ENCODE measurements around the gene LAMC1.
A peak's percentile ranks its signal among the peaks of the same experiment; 100 is the strongest.

Gene LAMC1

DNA sequence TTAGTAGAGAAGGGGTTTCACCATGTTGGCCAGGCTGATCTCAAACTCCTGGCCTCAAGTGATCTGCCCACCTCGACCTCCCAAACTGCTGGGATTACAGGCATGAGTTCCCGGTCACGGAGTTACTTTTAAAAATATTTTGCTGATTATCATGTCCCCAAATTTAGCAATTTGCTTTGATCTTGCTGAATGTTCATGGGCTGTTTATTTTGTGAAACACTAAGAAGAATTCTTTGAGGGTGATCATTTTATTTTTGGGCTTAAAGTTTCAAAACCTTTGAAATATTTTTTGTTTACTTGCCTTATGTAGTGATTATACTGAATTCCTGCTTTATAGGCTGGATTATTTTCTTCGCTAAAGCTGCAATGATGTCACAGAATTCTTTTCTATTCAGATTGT, 11.4 kb upstream of the LAMC1 start:
- Mint-ChIP-seq H3K4me1 (no peaks in the 10 kb centered on the region), H3K27ac (no peak overlapping the region), H3K4me3 (no peak overlapping the region), H3K36me3 (ENCODE audit: low read depth) (no peaks in the 10 kb centered on the region), H3K27me3 (ENCODE audit: low read depth) (no peaks in the 10 kb centered on the region), H3K9me3 (peaks cover 6% of the 10 kb centered on the region)
- TF ChIP-seq, protein P1, sequence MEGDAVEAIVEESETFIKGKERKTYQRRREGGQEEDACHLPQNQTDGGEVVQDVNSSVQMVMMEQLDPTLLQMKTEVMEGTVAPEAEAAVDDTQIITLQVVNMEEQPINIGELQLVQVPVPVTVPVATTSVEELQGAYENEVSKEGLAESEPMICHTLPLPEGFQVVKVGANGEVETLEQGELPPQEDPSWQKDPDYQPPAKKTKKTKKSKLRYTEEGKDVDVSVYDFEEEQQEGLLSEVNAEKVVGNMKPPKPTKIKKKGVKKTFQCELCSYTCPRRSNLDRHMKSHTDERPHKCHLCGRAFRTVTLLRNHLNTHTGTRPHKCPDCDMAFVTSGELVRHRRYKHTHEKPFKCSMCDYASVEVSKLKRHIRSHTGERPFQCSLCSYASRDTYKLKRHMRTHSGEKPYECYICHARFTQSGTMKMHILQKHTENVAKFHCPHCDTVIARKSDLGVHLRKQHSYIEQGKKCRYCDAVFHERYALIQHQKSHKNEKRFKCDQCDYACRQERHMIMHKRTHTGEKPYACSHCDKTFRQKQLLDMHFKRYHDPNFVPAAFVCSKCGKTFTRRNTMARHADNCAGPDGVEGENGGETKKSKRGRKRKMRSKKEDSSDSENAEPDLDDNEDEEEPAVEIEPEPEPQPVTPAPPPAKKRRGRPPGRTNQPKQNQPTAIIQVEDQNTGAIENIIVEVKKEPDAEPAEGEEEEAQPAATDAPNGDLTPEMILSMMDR (IDR thresholded peaks at IDR 0.05; ENCODE audit: unreplicated experiment in 3 of 3) = no peak

DNA sequence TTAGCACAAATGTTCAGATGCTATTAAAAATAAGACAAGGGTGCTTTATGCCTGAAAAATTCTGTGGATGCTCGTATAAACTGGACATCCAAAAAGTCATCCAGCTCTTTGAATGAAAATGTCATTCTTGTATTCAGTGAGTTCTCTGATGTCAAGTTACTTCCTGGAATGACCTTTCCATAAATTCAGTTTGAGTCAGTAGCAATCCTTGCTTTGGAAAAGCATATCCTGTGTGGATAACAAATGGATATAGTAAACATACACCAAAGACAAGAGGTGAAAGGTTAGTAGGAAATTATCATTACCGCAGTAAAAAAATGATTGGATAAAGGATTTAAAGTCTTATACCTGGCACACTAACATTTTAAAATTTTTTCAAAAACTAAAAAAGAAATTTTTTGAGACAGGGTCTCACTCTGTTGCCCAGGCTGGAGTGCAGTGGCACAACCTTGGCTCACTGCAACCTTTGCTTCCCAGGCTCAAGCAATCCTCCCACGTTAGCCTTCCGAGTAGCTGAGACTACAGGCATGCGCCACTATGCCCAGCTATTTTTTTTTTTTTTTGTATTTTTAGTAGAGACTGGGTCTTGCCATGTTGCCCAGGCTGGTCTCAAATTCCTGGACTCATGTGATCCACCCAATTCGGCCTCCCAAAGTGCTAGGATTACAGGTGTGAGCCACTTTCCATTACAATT, 10.8 kb upstream of the LAMC1 start:
- no peak overlapping the region for H3K27ac Mint-ChIP-seq
- H3K36me3 Mint-ChIP-seq (ENCODE audit: low read depth) = no peaks in the 10 kb centered on the region
- peaks cover 6% of the 10 kb centered on the region for H3K9me3 Mint-ChIP-seq
- H3K4me1 Mint-ChIP-seq = no peaks in the 10 kb centered on the region
- TF ChIP-seq, protein P1 (IDR thresholded peaks at IDR 0.05; ENCODE audit: unreplicated experiment in 3 of 3) = no peak
- no peaks in the 10 kb centered on the region for H3K27me3 Mint-ChIP-seq (ENCODE audit: low read depth)
- no peak overlapping the region for H3K4me3 Mint-ChIP-seq

DNA sequence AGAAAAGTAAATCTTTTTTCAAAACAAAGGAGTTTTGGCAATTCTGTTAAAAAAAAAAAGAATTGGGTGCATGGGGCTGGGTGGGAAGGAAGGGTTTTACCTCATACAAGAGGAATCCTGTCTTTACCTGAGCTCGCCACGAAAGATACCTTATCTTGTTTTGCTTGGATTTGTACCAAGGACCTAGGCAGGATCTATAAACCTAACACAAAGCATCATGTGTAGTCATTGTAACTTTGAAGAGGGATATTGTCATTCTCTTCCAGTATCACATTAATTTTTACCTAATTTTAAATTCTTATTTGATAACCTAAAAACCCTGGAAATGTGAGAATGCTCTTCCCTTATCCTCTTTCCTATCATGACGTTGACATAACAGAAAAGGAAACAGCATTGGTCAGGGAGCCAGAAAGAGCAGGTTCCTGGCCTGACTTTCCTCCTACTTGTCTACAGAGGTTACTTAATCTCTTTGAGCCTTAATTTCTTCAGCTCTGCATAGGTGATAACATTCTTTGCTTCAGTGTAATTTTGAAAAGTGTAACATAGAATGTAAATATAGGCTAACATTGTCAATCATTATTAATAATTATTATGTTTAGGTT, 4.0 kb upstream of the LAMC1 start:
- H3K4me3 Mint-ChIP-seq = no peak overlapping the region
- H3K27me3 Mint-ChIP-seq (ENCODE audit: low read depth) = no peaks in the 10 kb centered on the region
- peaks cover 11% of the 10 kb centered on the region for H3K4me1 Mint-ChIP-seq
- TF ChIP-seq, protein P1 (IDR thresholded peaks at IDR 0.05; ENCODE audit: unreplicated experiment in 3 of 3) = no peak
- H3K27ac Mint-ChIP-seq = no peak overlapping the region
- no peaks in the 10 kb centered on the region for H3K9me3 Mint-ChIP-seq
- H3K36me3 Mint-ChIP-seq (ENCODE audit: low read depth) = no peaks in the 10 kb centered on the region

DNA sequence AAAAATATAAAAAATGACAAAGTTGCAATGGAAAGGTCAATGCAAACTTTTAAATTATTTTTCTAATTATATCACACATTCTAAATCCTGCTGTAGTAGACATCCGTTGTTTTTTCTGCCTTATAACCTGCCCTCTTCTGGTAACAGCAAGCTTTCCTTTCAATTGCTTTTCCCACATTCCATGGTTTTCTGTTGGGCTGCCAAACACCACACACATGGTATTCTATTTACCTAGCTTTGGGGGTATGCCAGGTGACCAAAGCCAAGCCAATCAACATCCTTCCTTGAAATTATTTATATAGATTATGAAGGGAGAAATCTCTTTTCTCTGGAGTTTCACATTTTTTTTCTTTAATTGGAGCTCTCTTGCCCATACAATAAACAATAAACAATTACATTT, 3.4 kb upstream of the LAMC1 start:
- Mint-ChIP-seq H3K4me1 (peaks cover 17% of the 10 kb centered on the region), H3K9me3 (no peaks in the 10 kb centered on the region), H3K27me3 (ENCODE audit: low read depth) (no peaks in the 10 kb centered on the region), H3K36me3 (ENCODE audit: low read depth) (no peaks in the 10 kb centered on the region), H3K27ac (no peak overlapping the region), H3K4me3 (peak overlapping the region in 1 of 3 experiments; percentile 23)
- TF ChIP-seq, protein P1 (IDR thresholded peaks at IDR 0.05; ENCODE audit: unreplicated experiment in 3 of 3) = peak in 1 of 3 experiments; percentile 19

DNA sequence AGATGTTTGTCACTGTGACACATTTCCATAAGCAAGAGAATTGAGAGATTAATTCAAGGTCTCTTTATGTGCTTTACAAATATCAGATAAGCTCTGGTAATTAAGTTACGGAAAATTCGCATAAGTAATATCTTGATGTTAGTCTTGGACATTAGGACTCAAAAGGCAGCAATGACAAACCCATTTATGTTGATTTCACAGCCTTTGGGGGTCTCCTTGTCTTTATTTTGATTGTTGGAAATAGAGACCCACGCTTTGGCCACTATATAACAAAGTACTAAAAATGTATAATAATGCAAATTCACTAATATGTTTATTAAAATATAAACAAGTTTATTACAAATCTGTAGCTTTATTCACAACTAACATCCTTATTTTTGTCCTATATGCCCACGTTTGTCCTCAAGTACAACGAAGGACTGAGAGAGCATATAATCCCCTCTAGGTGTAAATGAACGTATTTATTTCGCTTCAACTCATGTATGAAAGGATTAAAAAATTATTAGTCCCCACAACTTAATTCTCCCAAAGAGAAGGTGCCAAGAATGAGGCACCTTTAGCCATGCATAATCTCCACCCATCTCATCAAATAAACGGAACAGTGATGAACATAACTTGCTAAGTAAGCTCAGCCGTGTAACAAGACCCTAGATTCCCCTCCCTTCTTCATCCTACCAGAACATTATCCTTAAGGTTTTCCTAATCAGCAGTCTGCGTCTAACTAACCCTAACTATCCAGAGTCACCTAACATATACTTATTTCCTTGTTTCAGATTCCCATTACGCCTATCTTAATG, 1.6 kb upstream of the LAMC1 start:
- Mint-ChIP-seq H3K9me3 (no peaks in the 10 kb centered on the region), H3K27me3 (ENCODE audit: low read depth) (no peaks in the 10 kb centered on the region), H3K36me3 (ENCODE audit: low read depth) (no peaks in the 10 kb centered on the region), H3K27ac (peak overlapping the region; percentile 90 to 98 (median 97)), H3K4me1 (peaks cover 35% of the 10 kb centered on the region), H3K4me3 (peak overlapping the region; percentile 73 to 91 (median 87))
- TF ChIP-seq, protein P1 (IDR thresholded peaks at IDR 0.05; ENCODE audit: unreplicated experiment in 3 of 3) = no peak

Measured in nephron (organoid).